Hematopoietic multipotent progenitor cell treated with erythropoietin and hydrocortisone succinate and interleukin-3 and kit ligand, for 15 days (in vitro differentiated cells): ENCODE measurements around the gene ISG20L2.
"Not testable (repeated sequence)": the region's sequence is repeated elsewhere in the genome, so short reads cannot be mapped to it uniquely, and the experiment has no call there.

Experiments
- DNase-seq: peaks from one replicate; pipeline ENCODE4 v3.0.0-alpha.2; 2015; ENCODE audit warnings: low spot score

The ISG20L2 gene, protein sequence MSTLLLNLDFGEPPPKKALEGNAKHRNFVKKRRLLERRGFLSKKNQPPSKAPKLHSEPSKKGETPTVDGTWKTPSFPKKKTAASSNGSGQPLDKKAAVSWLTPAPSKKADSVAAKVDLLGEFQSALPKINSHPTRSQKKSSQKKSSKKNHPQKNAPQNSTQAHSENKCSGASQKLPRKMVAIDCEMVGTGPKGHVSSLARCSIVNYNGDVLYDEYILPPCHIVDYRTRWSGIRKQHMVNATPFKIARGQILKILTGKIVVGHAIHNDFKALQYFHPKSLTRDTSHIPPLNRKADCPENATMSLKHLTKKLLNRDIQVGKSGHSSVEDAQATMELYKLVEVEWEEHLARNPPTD

GRCh38 chr1:156728599-156729462 lies at the start of gene ISG20L2:
Gene ISG20L2, minus strand, starts transcription at chr1:156728766. Its CDS starts 1,114 bp downstream, at chr1:156727652.
- DNase-seq = peak; percentile 97

GRCh38 chr1:156777573-156777972 lies 49.0 kb upstream of the ISG20L2 start:
- no peak for DNase-seq

DNA sequence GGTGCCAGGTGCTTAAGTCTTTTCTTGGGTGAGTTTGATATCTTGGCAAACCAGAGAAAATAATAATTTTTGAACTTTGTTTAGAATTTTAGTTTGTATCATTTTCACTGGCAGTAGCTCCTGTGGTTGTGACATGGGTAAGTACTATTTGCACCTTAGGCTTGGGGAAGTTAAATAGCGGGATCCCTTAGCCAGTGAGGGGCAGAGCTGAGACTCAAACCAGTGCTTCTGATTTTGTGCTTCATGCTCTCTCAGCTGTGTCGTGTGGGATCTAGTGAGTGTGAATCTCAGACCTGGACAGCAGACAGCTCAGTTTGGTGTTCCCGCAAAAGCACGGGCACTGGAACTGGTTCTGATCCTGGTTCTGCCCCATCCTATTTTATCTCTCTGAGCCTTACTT lies 48.4 kb upstream of the ISG20L2 start:
- DNase-seq = no peak

- DNase-seq = no peak
These were observed 47.2 kb upstream of the ISG20L2 start for GRCh38 chr1:156775799-156776198.

DNA sequence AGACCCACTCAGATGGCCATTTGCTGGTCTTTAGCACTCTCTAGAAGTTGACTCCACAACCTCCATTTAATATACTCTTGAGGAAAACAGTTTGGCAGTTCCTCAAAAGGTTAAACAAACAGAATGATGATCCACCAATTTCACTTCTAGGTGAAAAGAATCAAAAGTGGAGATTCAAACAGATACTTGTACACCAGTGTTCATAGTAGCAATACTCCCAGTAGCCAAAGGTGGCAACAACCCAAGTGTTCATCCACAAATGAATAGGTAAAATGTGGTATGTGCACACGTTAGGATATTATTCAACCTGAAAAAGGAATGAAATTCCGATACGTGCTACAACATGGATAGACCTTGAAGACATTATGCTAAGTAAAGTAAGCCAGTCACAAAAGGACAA lies 45.0 kb upstream of the ISG20L2 start:
- DNase-seq = no peak

GRCh38 chr1:156772728-156773497 lies 44.3 kb upstream of the ISG20L2 start:
- peak; percentile 36 for DNase-seq

- DNase-seq = no peak
These were observed 43.7 kb upstream of the ISG20L2 start for GRCh38 chr1:156772222-156772621.

DNA sequence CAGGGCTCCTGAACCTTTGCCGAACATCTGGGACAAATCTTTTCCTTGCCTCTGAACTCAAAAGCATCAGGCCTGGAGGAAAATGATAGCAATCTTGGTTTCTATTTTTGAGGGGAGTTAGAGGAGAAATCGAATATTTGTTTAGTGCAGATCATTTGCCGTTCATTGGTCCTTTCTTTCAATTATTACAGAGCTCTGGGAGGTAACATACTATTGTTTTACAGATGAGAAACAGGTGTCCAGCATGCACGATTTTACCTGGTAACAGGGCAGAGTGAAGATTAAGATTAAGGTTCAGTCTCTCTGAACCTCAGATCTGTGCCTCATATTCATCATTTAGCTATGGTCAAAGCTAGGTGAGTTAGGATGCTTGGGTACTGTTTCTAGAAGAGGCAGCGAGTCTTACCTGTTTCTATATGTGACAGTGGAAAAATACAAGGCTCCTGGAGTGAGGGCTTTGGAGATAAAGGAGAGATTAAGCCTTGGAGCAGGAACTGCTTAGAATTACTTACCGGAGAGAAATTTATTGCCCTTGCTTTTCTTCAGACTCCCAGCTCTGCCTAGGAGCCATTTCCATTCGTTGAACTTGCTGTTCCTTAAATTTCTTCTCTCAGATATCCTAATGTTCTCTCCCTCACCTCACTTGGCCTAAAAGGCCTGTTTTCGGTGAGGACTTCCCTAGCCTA lies 40.2 kb upstream of the ISG20L2 start:
- DNase-seq = no peak

DNA sequence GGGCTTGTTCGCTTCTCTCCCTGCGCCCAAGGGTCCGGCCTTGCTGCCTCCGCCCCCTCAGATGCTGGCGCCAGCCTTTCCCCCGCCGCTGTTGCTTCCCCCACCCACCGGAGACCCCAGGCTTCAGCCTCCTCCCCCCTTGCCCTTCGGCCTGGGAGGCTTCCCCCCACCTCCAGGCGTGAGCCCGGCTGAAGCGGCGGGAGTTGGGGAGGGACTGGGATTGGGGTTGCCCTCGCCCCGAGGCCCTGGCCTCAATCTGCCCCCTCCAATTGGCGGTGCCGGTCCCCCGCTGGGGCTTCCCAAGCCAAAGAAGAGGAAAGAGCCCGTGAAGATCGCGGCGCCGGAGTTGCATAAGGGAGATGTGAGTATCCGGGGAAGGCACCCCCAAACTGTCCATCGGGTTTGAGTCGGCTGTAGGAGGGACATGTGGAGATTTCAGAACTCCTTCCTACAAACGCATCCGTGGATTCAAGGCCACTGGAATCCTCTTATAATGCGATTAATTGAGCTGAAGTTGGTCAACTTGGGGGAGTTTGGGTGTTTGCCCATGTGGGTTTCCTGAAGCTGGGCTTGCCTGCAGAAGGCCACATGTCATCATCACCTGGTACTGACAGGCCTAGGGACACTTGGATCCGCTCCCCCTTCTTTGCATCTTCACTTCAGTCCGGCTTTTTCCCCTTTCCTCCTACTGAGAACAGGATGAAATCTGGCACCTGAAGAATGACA lies 39.5 kb upstream of the ISG20L2 start:
- no peak for DNase-seq

- DNase-seq = peak; percentile 99
These were observed 38.7 kb upstream of the ISG20L2 start, which contains the start of gene PRCC for GRCh38 chr1:156767101-156767878. Gene PRCC, plus strand, starts transcription at chr1:156767535. Its CDS starts 237 bp downstream, at chr1:156767772.

DNA sequence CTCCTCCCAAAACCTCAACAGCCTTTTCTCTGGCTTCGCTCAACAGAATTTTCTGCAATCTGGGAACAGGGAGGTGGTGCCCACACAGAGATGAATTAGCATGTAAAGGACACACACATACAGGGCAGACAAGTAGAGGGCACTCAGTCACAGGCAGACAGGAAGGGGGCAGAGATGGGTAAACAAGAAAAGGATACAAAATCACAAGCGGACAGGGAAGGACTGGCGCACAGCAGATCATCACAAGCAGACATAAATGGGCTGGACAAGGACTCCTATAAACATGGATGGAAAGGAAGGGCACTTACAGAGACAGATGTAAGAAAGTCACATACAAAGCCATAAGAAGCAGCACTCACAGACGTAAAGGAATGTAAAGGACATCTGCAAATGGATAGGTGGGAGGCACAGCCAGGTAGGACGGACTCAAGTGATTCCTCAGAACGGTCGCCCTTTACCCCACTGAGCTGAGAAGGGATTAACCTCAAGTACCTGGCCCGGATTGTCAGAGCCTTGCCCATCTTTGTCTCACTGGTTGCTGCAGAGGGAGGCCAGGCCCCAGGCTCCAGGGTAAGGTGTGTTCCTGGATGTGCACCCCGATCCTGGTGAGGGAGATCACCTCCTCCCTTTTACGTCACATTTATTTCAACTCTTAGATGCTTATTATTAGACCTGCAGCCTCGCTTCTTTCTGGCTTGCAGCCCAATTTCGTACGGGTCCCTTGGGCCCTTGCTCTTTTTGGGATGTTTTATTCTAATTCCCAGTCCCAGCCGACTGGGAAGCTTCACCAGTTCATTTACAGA lies 37.9 kb upstream of the ISG20L2 start:
- DNase-seq = peak; percentile 31

DNA sequence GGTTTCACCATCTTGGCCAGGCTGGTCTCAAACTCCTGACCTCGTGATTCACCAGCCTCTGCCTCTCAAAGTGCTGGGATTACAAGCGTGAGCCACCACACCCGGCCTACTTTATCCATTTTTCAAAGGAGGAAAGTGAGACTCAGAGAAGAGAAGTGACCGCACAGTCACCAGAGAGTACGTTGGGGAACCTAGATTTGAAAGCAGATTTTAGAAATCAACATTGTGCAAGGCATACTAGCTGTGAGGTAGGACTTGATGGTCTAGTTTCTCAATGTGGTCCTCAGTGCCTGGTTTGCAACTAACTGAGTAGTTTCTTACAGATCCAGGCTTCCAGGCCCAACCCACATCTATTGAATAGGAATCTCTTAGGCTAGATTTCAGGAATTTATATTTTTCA lies 37.1 kb upstream of the ISG20L2 start:
- no peak for DNase-seq

DNA sequence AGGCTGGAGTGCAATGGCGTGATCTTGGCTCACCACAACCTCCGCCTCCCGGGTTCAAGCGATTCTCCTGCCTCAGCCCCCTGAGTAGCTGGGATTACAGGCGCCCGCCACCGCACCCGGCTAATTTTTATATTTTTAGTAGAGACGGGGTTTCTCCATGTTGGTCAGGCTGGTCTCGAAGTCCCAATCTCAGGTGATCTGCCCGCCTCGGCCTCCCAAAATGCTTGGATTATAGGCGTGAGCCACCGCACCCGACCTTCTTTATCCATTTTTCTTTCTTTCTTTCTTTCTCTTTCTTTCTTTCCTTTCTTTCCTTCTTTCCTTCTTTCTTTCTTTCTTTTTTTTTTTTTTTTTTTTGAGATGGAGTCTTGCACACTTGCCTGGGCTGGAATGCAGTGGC lies 36.6 kb upstream of the ISG20L2 start:
- DNase-seq = not testable (repeated sequence)

- DNase-seq = no peak
These were observed 32.2 kb upstream of the ISG20L2 start for GRCh38 chr1:156760796-156761104.

- no peak for DNase-seq
These were observed 31.7 kb upstream of the ISG20L2 start for GRCh38 chr1:156760092-156760795.

- peak; percentile 88 for DNase-seq
These were observed 29.1 kb upstream of the ISG20L2 start for GRCh38 chr1:156757572-156758253.

- DNase-seq = peak; percentile 39
These were observed 27.8 kb upstream of the ISG20L2 start for GRCh38 chr1:156756355-156756754.

GRCh38 chr1:156755527-156755950 lies 27.0 kb upstream of the ISG20L2 start:
- DNase-seq = peak; percentile 67
